ENCODE measurements around the gene TFCP2L1.

GRCh38 chr2:121202541-121203310, 82.3 kb downstream of the TFCP2L1 start:
- no peak for TF ChIP-seq CTCF (IDR thresholded peaks at IDR 0.05 in 8 of 11, conservative IDR thresholded peaks at IDR 0.05 in 3 of 11)
- no peak for TF ChIP-seq POLR2A (IDR thresholded peaks at IDR 0.05)
- no peak for TF ChIP-seq POLR2AphosphoS5 (IDR thresholded peaks at IDR 0.05)

Measured in spleen (tissue), 7 donors.